Breast epithelium (tissue), 3 donors: Measurements from ENCODE around the gene OGN.

Experiments
- CTCF ChIP-seq, 3 donors: fragments of 450-650 bp; IDR thresholded peaks; one replicate each; pipeline ENCODE4 v1.5.1; 2016 to 2017; ENCODE audit warnings: antibody characterized with exemption in 3 of 3, mild to moderate bottlenecking in 3 of 3, moderate library complexity in 3 of 3
- POLR2A ChIP-seq: fragments of 450-650 bp; IDR thresholded peaks from one replicate; pipeline ENCODE4 v1.6.1; 2016; ENCODE audit warnings: antibody characterized with exemption, mild to moderate bottlenecking, moderate library complexity
- POLR2AphosphoS5 ChIP-seq, 3 donors: sonication (generic); formaldehyde crosslinking; IDR thresholded peaks; one replicate each; pipeline ENCODE4 v1.6.1; 2017; ENCODE audit warnings: antibody characterized with exemption in 3 of 3

GRCh38 chr9:92378865-92379560 is 25.4 kb downstream of the OGN start:
- no peak for TF ChIP-seq CTCF (IDR thresholded peaks at IDR 0.05)
- TF ChIP-seq POLR2AphosphoS5 (IDR thresholded peaks at IDR 0.05) = no peak
- TF ChIP-seq POLR2A = no peak
